Peyer's patch (tissue), 4 donors: Measurements from ENCODE around the gene TMEM141.

Experiments used
- CTCF ChIP-seq, 6 experiments: fragments of 450-650 bp in 4 of 6; fragments of 200-600 bp in 2 of 6; sonication (generic) in 1 of 6; IDR thresholded peaks; one replicate each; pipeline ENCODE4 v1.5.1; 2017 to 2019; ENCODE audit warnings: antibody characterized with exemption in 6 of 6, mild to moderate bottlenecking in 3 of 6, moderate library complexity in 1 of 6
- POLR2A ChIP-seq, 2 donors: fragments of 450-650 bp; IDR thresholded peaks; one replicate each; pipeline ENCODE4 v1.5.1; 2017; ENCODE audit warnings: antibody characterized with exemption in 2 of 2, mild to moderate bottlenecking in 2 of 2, moderate library complexity in 2 of 2

- TF ChIP-seq CTCF (IDR thresholded peaks at IDR 0.05) (no peak), POLR2A (IDR thresholded peaks at IDR 0.05) (no peak)
Measured at GRCh38 chr9:136762915-136763648, 28.1 kb upstream of the TMEM141 start.
